ENCODE results near the gene SLC16A1.
"Not testable (repeated sequence)": the region's sequence is repeated elsewhere in the genome, so short reads cannot be mapped to it uniquely, and the experiment has no call there.

The SLC16A1 gene

DNA sequence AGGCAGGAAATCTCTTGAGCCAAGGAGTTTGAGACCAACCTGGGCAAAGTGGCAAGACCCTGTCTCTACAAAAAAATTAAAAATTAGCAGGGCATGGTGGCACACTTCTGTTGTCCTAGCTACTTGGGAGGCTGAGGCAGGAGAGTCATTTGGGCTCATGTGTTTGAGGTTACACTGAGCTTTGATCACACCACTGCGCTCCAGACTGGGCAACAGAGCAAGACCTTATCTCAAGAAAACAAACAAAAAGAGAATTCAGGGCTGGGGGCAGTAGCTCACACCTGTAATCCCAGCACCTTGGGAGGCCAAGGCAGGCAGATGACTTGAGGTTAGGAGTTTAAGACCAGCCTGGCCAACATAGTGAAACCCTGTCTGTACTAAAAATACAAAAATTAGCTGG lies 17.8 kb upstream of the SLC16A1 start:
- no peak for DNase-seq (ENCODE audit: low read depth in 3 of 3)

DNA sequence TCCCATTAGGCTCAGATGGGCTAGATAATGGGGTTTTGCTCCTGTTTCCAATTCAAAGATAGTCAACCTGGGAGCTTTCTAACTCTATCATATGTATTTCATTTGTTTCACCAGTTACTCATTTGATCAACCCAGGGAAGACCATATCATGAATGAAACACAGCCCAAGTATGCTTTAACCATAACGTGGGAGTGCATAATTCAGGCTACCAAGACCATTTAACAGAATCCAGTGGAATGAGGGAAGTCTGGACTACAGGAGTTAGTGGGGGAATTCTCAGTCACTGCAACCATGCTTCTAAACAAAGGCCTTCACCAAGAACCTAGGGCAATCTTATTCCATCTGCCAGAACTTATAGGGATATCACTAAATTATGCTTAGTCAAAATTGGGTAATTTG lies 15.0 kb upstream of the SLC16A1 start:
- no peak for DNase-seq (ENCODE audit: low read depth in 3 of 3)

DNA sequence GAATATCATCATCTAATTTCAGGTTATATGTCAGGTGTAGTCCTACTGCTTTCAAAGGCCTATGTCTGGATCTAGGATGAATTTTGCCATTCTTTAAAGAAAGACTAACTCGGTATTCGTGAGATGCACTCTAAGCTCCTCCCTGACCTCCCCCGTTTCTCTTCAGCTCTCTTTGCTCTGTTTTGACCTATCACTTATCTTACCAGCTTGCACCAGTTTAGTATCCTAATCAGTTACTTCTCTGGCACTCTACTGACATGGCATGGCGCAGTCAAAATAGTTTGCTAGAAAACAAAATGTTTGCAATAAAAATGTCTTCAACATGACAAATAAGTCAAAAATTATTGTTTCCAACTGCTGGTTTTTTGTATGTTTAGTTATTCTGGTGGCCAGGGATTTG lies 8.4 kb upstream of the SLC16A1 start:
- no peak for DNase-seq (ENCODE audit: low read depth in 3 of 3)

DNA sequence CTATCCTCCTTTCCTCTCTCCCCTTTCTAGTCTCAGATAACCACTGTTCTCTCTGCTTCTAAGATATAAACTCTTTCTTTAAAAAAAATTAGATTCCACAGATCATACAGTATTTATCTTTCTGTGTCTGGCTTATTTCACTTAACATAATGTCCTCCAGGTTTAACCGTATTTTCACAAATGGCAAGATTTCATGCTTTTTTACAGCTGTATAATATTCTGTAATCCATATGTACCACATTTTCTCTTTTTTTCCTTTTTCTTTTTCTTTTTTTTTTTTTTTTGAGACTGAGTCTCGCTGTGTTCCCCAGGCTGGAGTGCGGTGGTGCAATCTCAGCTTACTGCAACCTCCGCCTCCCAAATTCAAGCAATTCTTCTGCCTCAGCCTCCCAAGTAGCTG lies 5.1 kb upstream of the SLC16A1 start:
- DNase-seq (ENCODE audit: low read depth in 3 of 3), result no peak

DNA sequence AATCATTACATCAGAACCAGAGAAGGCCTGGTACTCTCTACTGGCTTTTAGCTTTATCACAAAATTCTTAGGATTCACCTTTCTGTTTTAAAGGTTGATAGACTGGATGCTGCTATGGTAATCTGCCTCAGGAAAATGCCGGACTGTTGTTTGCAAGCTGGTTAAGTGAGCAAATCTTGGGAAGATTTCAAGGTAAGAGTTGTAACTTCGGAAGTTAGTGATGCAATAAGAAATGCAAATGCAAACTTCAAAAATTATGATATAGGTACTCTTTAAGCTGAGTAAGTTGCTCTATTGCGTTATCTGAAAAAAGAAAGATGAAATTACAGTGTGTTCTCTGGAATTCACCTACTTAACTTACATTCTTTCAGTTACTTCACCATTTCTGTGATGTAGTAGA lies 4.4 kb upstream of the SLC16A1 start:
- no peak for DNase-seq (ENCODE audit: low read depth in 3 of 3)

DNA sequence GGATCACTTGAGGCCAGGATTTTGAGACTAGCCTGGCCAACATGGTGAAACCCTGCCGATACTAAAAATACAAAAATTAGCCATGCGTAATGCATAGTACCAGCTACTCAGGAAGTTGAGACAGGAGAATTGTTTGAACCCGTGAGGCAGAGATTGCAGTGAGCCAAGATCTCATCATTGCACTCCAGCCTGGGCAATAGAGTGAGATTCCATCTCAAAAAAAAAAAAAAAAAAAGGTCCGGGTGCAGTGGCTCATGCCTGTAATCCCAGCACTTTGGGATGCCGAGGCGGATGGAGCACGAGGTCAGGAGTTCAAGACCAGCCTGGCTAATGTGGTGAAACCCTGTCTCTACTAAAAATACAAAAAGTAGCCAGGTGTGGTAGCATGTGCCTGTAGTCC lies 2.2 kb upstream of the SLC16A1 start:
- DNase-seq (ENCODE audit: low read depth in 3 of 3), result not testable (repeated sequence)

DNA sequence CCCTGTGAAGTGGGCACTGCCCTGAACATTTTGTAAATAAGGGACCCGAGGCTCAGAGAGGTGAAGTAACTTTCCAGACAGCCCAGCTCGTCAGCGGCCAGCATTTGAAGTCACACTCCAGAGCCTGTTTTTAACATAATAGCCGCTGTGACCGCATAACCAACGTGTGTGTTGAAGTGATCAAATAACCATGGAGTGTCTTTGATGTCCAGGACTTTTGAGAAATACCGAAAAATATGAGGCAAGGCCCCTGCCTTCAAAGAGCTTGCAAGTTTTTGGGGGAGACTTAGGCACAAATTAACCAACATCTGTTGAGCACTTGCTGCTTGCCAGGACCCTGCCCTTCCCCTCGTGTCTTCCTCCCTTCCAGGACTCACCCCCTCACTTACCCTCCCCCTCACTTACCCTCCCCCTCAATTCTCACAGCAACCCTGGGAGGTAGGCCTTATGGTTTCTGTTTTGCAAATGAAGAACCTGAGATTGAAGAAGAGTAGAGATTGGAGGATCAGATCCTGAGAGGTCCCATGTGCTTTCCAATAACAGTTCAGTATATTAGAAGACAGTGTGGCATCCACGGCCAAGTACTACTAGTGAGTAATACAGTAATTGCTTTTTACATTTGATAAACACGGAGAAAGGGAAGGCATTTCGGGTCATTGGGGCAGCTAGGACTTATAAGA lies 1.3 kb upstream of the SLC16A1 start:
- peak; percentile 17 to 40 (median 22) for DNase-seq (ENCODE audit: low read depth in 3 of 3)

DNA sequence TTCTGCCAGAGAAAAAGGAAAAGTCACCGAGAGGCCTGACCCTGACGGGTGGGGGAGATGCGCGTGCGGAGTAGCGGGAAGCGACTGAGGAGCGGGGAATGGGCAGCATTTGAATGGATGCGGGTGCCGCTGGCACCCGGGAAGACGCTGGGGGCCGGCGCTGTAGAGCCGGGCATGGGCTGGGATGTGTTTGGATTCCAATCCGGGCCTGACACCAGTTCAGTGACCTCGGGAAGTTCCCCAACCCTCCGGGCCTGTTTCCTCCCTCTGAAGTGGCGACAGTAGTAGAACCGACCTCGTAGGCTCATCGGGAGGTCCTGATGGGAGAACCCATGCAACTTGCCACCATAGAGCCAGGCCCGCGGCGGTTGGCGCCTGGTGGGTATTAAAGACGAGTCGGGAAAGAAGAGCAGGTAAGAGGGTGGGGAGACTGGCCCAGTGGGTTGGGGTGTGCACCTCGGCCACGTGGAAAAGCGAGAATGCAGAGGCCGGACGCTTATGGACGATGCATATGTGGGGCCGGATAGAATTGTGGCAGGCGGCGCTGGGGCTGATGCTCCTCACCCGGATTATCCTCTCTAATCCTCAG lies 642 bp upstream of the SLC16A1 start:
- peak; percentile 6 to 30 (median 15) for DNase-seq (ENCODE audit: low read depth in 3 of 3)

DNA sequence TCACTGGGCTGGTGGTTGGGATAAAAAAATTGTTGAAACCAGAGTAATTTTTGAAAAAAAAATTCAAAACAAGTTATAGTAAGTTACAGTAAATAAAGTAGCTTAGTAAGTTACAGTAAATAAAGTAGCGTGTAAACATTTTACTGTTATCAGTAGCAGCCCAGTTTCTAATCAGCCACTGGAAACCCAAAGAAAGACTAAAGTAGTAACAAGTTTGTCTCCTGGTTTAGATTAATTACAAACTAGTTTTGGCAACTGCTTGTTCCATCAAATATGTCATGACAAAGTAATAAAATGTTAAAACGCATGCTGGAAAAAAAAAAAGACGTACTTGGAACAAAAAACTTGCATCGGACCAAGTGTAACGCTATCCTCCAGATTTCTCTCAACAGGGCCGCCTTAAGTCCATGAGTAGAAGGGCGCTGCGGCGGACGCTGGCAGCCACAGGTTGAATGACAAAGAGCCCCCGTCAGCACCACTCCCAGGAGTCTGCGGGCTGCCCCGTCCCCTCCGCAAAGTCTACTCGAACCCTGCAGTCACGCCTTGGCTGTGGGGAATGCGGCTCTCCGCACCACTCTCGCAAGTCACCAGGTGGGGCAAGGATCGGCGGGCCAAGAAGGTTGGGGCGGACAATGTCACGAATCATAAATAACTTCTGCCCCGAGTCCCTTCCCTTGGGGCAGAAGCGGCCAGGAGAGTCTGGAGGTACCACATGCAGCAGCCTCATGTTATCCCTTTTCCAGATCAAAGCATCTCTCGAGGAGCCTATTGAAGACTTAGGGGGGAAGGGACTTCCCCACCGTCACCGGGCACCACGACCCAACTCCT lies 837 bp downstream of the SLC16A1 start:
- DNase-seq (ENCODE audit: low read depth in 3 of 3), result peak; percentile 25 to 69 (median 32)

DNA sequence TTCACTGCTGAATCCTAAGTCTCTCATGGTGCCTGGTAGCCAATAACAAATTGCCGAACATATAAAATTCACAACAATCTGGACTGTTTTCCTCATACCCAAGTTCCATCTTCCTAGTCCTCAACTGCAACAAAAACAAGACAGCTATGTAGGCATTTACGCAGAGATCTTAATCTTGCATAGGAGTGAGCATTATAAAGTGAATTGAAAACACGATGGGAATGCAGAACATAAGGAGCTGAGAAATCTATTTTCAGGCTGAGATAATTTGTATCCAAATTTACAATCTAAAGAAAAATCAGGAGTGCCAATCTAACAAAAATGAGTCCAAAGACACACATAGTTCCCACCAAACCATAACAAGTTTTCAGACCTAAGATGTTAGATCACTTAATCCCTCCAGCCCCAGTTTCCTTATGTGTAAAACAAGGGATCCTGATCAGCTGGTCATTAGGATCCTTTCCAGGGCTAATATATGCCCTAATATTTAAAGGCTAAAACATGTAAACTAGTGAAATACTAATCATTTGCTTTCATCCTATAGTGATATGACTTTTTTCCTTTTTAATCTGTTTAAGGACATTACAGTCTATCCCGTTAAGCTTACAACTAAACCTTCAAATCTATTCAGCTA lies 1.9 kb downstream of the SLC16A1 start:
- no peak for DNase-seq (ENCODE audit: low read depth in 3 of 3)

DNA sequence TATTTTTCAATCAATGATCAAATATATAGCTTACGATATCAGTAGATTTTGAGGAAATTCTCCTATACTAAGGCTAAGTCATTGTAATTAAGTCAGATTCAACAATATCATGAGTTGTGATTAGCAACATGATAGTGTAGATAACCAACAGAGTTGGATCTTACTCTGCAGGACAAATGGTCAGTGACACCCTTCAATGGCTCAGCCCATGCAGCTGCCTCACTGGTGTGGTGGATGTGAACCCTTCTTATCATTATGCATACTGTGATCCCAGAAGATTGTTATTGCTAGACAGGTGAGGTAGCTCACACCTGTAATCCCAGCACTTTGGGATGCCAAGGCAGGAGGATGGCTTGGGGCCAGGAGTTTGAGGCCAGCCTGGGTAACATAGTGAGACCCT lies 5.6 kb downstream of the SLC16A1 start:
- DNase-seq (ENCODE audit: low read depth in 3 of 3), result no peak

DNA sequence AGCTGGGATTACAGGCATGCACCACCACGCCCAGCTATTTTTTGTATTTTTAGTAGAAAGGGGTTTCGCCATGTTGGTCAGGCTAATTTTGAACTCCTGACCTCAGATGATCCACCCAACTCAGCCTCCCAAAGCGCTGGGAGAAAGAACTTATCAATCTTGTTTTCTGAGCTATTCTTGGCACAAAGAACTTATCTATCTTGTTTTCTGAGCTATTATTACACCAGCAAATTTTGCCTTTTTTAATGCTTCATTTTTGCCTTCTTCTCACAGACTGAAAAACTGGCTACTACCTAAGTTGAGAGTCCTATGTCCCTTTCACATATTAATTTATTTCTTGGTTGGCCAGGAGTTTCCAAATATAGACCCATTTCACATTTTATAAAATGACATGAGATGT lies 9.3 kb downstream of the SLC16A1 start:
- DNase-seq (ENCODE audit: low read depth in 3 of 3), result no peak

DNA sequence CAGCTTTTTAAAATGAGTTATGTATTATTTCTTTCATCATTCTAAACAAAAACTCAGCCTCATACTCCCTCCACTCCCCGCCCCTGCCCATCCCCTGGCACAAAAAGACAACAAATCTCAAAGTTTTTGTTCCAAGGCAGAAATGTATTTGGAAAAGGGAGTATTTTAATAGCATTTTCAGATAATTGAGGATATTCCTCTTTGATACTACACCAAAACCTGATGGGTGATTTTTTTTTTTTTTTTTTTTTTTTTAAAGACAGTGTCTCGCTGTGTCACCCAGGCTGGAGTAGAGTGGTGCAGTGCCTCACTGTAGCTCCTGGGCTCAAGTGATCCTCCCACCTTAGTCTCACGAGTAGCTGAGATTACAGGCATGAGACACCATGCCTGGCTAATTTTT lies 16.2 kb downstream of the SLC16A1 start:
- no peak for DNase-seq (ENCODE audit: low read depth in 3 of 3)

DNA sequence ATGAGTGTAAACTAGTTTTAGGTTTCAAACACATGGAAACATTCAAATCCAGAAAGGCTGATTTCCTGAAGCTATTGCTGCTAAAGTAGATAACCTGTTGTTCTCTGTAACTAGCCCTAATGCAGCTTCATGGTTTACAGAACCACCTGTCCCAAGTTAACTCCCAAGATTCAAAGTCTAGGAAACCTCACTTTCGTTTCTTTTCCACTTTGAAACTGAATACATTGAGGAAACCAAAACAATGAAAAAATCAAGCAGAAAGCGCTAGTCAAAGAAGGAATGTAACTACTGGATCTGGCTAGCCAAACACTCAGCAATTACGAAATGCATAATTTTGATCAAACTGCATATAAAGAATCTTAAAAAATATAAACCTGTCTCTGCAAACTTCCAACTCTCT lies 17.8 kb downstream of the SLC16A1 start:
- no peak for DNase-seq (ENCODE audit: low read depth in 3 of 3)

DNA sequence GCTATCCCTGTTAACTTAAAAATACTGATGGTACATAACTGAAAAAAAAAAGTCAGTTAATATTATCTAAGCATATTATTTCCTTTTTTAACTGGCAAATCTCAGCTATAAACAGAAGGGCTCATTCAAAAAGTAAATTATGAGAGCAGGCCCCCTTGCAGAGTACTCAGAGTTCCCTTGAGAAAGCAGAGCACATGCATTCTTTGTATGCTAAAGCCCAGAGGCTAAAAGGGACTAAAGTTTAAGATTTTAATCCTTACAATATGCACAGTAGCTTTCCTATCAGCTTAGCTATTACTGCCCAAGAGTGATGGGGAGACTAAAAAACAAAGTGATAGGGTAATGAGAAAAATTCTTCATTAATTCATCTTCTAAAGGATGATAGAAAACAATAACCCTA lies 18.5 kb downstream of the SLC16A1 start:
- DNase-seq (ENCODE audit: low read depth in 3 of 3), result no peak

DNA sequence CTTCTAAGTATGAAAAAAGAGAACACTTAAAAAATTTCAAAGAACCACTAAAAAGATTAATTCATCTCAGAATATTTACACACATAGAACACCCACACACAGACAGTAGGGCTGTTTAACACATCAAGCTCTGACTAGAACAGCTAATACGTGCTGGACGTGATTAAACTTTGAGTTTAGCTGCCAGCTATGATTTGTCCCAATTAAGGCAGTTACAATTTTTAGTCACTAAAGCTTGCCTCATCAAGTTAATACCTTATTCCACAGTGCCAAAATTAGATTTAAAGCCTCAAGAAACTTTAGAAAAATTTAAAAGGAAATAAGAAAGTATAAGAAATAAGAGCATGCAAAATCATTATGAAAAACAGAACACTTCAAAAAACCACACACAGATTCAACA lies 18.9 kb downstream of the SLC16A1 start:
- no peak for DNase-seq (ENCODE audit: low read depth in 3 of 3)

DNA sequence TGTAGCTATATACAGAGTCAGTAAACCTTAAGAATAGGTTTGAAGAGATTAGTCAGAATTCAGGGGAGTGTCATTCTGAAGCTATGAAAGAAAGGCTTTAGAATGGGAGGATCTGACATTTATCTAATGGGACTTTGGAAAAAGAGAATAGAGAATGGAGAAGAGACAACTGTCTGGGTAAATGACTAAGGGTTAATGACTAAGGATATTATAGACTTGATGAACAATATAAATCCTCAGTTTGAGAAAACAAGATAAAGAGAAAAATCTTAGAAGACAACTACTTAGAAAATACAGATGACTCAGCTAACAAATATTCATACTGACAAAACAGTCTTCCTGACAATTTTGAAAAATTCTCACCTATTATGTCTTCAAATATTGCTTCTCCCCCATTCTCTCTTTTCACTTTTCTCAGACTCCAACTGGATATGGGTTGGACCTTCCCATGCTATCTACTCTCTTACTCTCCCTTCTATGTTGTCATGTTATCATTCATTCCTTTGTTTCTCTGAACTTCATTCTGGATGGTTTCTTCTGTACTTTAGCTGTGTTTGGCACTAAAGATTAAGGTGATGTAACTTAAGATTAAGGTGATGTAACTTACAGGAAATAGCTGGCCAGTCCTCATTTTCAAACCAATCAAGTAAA lies 20.4 kb downstream of the SLC16A1 start:
- DNase-seq (ENCODE audit: low read depth in 3 of 3), result no peak

DNA sequence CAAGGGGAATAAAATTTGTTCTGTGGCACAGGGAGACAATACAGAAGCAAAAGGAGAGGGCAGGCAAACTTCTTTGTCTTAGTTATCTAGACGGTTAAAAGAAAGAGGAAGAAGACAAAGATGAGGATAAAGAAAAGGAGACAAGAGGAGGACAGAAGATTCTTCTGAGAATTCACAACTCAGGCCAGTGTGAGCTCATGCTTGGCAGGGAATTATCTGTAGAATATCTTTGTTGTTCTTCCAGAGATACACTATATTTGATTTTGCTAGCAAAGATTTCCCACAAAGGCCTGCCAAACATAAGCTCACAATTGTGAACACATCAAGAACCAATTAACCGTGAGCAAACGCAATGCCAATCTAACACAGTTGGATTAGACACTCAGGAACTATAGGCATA lies 21.4 kb downstream of the SLC16A1 start:
- no peak for DNase-seq (ENCODE audit: low read depth in 3 of 3)

DNA sequence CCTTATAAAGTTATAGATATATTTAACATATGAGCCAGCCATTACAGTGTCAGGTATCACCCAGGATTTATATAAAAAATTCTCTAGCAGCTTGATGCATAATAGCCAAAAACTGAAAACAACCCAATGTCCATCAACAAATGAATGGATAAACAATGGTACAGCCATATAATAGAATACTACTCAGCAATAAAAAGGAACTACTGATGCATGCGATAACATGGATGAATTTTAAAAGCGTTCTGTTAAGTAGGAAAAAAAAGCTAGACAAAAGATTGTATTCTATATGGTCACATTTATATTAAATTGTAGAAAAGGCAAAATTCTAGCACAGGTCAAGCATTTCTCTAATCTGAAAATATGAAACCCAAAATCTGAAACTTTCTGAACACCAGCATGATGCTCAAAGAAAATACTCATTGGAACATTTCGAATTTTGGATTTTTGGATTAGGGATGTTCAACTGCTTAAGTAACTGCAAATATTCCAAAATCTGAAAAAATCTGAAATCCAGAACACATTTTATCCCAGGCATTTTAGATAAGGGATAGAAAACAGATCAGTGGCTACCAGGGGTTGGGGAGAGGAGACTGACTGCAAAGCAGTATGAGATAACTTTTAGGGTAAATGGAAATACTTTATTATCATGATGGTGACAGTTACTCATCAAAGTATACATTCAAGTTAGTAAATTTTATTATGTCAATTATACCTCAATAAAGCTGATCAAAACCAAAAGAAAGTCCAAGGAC lies 22.0 kb downstream of the SLC16A1 start:
- no peak for DNase-seq (ENCODE audit: low read depth in 3 of 3)

DNA sequence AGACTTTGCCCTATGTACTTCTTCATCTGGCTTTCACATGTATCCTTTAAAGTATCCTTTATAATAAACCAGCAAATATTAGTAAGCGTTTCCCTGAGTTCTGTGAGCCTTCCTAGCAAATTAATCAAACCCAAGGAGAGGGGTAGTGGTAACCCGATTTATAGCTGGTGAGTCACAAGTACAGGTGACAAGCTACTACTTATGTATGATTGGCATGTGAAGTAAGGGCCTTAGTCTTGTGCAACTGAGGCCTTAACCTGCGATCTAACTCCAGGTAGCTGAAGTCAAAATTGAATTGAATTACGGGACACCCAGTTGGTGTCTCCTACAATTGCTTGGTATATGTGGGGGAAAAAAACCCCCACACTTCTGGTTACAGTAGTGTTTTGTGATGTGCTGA lies 26.0 kb downstream of the SLC16A1 start:
- DNase-seq (ENCODE audit: low read depth in 3 of 3), result no peak

DNA sequence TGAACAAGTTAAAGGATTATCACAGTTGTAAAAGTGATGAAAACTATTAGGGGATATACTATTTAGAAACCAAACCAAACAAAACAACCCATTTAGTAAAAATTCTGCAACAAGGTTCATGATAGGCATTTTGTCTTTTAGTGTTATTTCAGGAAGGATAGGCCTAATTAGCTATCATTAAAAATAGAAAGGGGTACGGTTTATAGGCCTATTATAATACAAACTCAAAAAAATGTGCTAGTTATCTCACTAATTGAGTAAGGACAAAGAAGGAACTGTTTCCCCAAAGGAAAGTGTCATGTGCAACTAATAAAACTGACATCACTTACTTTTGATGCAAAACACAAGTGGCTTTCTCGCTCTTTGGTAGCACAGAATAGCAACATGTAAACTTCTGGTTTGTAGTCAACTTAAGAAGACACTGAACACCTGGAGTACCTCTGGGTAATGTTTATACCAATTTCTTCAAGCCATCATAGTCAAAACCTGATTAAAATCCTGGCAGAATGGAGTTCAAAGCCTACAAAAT lies 28.5 kb downstream of the SLC16A1 start:
- no peak for DNase-seq (ENCODE audit: low read depth in 3 of 3)

All from stimulated activated CD4-positive, alpha-beta T cell treated with anti-CD3 and anti-CD28 coated beads, TNF-alpha, amount 100 ng/mL, for 24 hours (primary cell).